ENCODE measurements around the gene MTHFD2L. TPM values are rescaled to one million over a fixed set of nuclear protein-coding genes. Genes with fewer than 3 reads are reported as not detected.
A peak's percentile ranks its signal among the peaks of the same experiment; 100 is the strongest.

MTHFD2L gene
- total RNA-seq, 1 donor: 15.0 TPM

DNA sequence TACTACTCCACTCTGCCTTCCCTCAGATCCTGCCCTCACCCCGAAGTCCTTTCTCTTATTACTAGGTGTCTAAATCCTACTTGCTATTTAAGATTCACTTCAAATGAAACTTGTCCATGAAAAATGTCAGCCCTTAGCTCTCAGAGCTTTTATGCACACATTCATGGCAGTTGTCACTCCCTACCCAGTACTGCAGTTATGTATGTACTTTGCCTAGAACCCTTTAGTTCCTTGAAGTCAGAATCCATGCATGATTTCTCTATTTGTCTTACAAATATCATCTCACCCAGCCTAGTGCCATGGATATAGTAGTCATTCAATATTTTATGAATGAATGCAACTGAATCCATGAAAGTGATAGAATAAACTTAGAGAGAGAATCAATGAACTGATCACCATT, 147.1 kb downstream of the MTHFD2L start:
- TF ChIP-seq, protein P1, sequence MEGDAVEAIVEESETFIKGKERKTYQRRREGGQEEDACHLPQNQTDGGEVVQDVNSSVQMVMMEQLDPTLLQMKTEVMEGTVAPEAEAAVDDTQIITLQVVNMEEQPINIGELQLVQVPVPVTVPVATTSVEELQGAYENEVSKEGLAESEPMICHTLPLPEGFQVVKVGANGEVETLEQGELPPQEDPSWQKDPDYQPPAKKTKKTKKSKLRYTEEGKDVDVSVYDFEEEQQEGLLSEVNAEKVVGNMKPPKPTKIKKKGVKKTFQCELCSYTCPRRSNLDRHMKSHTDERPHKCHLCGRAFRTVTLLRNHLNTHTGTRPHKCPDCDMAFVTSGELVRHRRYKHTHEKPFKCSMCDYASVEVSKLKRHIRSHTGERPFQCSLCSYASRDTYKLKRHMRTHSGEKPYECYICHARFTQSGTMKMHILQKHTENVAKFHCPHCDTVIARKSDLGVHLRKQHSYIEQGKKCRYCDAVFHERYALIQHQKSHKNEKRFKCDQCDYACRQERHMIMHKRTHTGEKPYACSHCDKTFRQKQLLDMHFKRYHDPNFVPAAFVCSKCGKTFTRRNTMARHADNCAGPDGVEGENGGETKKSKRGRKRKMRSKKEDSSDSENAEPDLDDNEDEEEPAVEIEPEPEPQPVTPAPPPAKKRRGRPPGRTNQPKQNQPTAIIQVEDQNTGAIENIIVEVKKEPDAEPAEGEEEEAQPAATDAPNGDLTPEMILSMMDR (IDR thresholded peaks at IDR 0.05; ENCODE audit: insufficient read depth, low read length): no peak
- H3K4me3 ChIP-seq (ENCODE audit: low read depth, low read length): no peak overlapping the region
- DNase-seq (ENCODE audit: low read depth): no peak

DNA sequence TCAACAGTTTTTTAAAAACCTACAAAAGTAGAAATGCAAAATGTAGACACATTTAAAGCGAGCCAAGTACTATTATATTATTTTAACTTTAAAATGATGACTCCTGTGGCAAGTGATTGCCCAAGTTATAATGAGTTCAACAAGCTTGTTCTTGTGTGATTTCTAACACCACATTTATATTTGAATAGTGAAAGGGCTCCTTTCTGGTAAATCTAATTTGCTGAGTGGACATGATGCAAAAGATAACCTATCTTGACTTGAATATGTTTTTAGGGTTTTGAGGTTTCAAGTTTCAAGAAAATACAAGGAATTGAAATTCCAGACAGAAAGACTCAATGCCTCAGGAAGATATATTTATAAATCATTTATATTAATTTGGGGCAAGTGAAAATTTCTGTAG, 149.3 kb downstream of the MTHFD2L start:
- no peak for DNase-seq (ENCODE audit: low read depth)
- TF ChIP-seq, protein P1 (IDR thresholded peaks at IDR 0.05; ENCODE audit: insufficient read depth, low read length): no peak
- no peak overlapping the region for H3K4me3 ChIP-seq (ENCODE audit: low read depth, low read length)

DNA sequence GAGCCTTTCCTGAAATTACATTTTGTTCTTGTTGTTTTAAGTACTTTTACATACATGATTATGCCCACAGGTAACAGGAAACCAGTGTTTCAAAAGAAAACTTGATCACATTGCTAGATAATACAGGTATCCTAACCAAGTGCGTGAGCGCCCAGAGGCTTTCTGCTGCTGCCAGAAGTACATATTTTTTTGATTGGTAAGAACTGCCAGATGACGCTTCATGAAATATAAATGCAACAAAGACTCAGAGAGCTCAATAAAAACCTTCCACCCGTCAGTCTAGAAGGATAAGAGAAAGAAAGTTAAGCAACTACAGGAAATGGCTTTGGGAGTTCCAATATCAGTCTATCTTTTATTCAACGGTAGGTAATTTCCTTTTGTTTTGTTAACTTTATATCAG, 150.3 kb downstream of the MTHFD2L start, which contains the start of gene EPGN:
Gene EPGN (plus strand): TSS at position 256 of the 400 bp plus-strand sequence. CDS start 64 bp downstream, at position 320.
- no peak within 1 kb of the TSS for H3K4me3 ChIP-seq (ENCODE audit: low read depth, low read length)
- no peak for DNase-seq (ENCODE audit: low read depth)
- TF ChIP-seq, protein P1 (IDR thresholded peaks at IDR 0.05; ENCODE audit: insufficient read depth, low read length): no peak

DNA sequence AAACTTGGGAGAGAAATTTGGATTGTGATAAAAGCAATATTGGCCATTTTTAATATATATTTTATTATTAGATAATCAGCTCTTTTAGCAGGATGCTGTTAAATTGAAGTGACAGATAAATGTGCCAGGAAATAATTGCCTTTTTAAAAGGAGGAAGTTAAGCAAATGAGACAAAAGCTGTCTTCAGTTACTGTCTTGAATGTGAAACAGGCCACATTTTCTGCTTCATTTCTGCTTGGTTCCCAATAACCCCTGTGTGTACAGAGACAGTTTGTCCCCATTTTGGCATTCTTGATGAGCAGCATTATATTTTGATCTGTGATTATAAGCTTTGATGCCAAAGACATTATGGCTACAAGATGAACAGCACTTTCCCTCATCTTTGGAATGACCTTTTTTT, 151.3 kb downstream of the MTHFD2L start:
- DNase-seq (ENCODE audit: low read depth): no peak
- no peak overlapping the region for H3K4me3 ChIP-seq (ENCODE audit: low read depth, low read length)
- TF ChIP-seq, protein P1 (IDR thresholded peaks at IDR 0.05; ENCODE audit: insufficient read depth, low read length): no peak

DNA sequence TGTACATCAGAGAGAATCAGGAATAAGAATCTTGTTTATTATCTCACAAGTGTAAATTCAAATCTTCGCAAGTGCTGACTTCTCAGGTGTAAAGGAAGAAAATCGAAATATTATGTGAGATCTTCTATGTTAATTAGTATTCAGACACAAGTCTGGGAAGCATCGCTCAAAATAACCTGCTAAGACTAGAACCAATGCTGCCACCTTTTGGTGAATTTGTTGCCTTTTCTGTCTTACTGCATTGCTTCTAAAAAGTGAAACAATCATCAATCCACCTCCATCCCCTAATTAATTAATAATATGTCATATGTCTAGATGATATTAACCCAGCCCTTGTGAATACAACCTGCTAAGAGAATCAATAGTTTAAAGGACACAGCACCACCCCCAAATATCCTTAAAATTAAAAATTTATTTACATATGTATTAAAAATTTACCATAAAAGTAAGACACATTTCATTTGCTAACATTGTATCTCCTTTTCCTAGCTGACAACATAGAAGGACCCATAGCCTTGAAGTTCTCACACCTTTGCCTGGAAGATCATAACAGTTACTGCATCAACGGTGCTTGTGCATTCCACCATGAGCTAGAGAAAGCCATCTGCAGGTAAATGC, 153.9 kb downstream of the MTHFD2L start:
- no peak overlapping the region for H3K4me3 ChIP-seq (ENCODE audit: low read depth, low read length)
- TF ChIP-seq, protein P1 (IDR thresholded peaks at IDR 0.05; ENCODE audit: insufficient read depth, low read length): peak; percentile 72
- peak; percentile 81 for DNase-seq (ENCODE audit: low read depth)

DNA sequence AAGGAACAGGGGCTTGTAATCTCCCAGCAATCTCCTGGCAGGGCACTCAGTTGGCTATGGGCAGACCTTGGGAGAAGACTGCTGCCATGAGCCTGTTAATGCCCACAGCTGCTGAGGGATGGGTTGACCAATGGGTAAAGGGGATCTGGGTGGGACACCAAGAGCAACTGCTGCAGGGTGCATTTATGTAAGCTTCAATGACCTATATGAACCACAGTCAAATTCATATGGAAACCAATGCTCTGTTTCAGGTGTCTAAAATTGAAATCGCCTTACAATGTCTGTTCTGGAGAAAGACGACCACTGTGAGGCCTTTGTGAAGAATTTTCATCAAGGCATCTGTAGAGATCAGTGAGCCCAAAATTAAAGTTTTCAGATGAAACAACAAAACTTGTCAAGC, 156.4 kb downstream of the MTHFD2L start:
- no peak overlapping the region for H3K4me3 ChIP-seq (ENCODE audit: low read depth, low read length)
- TF ChIP-seq, protein P1 (IDR thresholded peaks at IDR 0.05; ENCODE audit: insufficient read depth, low read length): no peak
- no peak for DNase-seq (ENCODE audit: low read depth)

DNA sequence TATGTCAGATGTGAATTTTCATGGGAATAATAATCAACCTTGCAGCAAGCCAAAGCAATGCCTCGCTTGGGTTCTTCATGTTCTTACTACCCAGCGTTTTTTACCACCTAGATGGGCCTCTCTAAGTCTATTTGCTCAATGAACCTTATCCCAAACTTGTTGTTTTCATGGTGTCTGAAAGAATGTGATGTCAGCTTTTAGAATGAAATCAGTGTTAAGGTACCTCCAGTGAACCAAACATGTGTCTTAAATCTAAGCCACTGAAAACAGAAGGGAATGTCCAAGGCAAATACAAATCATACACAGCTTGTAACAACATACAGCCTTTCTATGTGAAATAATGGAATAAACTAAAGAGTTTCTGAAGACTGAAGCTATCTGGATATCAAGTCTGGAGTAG, 157.0 kb downstream of the MTHFD2L start:
- TF ChIP-seq, protein P1 (IDR thresholded peaks at IDR 0.05; ENCODE audit: insufficient read depth, low read length): no peak
- H3K4me3 ChIP-seq (ENCODE audit: low read depth, low read length): no peak overlapping the region
- DNase-seq (ENCODE audit: low read depth): no peak
